Thymus (tissue), 11 donors: ENCODE measurements around the gene TFCP2L1. TPM values are rescaled to one million over a fixed set of nuclear protein-coding genes. Genes with fewer than 3 reads are reported as not detected.

Experiments
- DNase-seq, 9 donors: peaks; one replicate each; pipeline ENCODE4 v3.0.0-alpha.2; 2013; ENCODE audit warnings: low spot score in 9 of 9, low read depth in 6 of 9, missing footprints in 1 of 9
- H3K27ac ChIP-seq, 2 donors: one replicate each; pipeline ENCODE4 v1.5.1; 2013; ENCODE audit warnings: control low read depth in 1 of 2, low read depth in 1 of 2, low read length in 1 of 2, mild to moderate bottlenecking in 1 of 2, moderate library complexity in 1 of 2
- H3K27me3 ChIP-seq, 2 donors: one replicate each; pipeline ENCODE4 v1.5.1; 2013; ENCODE audit warnings: low read length in 1 of 2; ENCODE audit not compliant: control insufficient read depth in 2 of 2, insufficient read depth in 1 of 2
- H3K36me3 ChIP-seq, 2 donors: one replicate each; pipeline ENCODE4 v1.5.1; 2013; ENCODE audit warnings: low read length in 1 of 2, mild to moderate bottlenecking in 1 of 2, moderate library complexity in 1 of 2; ENCODE audit not compliant: control insufficient read depth in 2 of 2, insufficient read depth in 2 of 2
- H3K4me1 ChIP-seq, 2 donors: one replicate each; pipeline ENCODE4 v1.5.1; 2013; ENCODE audit warnings: low read length in 2 of 2; ENCODE audit not compliant: control insufficient read depth in 2 of 2, insufficient read depth in 2 of 2
- H3K4me3 ChIP-seq, 2 donors: one replicate each; pipeline ENCODE4 v1.5.1; 2013; ENCODE audit warnings: low read length in 2 of 2, control low read depth in 1 of 2, mild to moderate bottlenecking in 1 of 2
- H3K9me3 ChIP-seq, 2 donors: one replicate each; pipeline ENCODE4 v1.5.1; 2013; ENCODE audit warnings: low read length in 1 of 2, mild to moderate bottlenecking in 1 of 2; ENCODE audit not compliant: control insufficient read depth in 2 of 2, insufficient read depth in 1 of 2
- WGBS: extraction: QIAGEN DNeasy Blood & Tissue Kit; methylation state at CpG from one replicate; pipeline ENCODE4 v1.1.7; 2013; 5-methylcytosine and 5-hydroxymethylcytosine counted together
- polyA plus RNA-seq: library from polyadenylated mRNA; stranded (reverse); fragments of 200-250 nt; gene quantifications from one replicate; pipeline ENCODE4 v1.2.3, GENCODE V29; 2013
- total RNA-seq: library from RNA; stranded (reverse); fragments of 120-200 nt; gene quantifications from one replicate; pipeline ENCODE4 v1.2.4, GENCODE V29; 2013
- donor health status: healthy.

Gene TFCP2L1
- total and polyA plus RNA-seq, 2 donors = 0.80 to 1.6 TPM

- WGBS = 94% methylated on average over 14 of the region's 14 CpGs
- no peak overlapping the region for H3K4me3 ChIP-seq
- H3K9me3 ChIP-seq = no peaks in the 10 kb centered on the region
- H3K36me3 ChIP-seq = no peaks in the 10 kb centered on the region
- H3K27me3 ChIP-seq = no peaks in the 10 kb centered on the region
- no peaks in the 10 kb centered on the region for H3K4me1 ChIP-seq
- no peak overlapping the region for H3K27ac ChIP-seq
- DNase-seq = no peak
Measured at GRCh38 chr2:121200419-121201315, 84.3 kb downstream of the TFCP2L1 start.

- Histone ChIP-seq H3K36me3 (no peaks in the 10 kb centered on the region), H3K4me3 (no peak overlapping the region), H3K27me3 (no peaks in the 10 kb centered on the region), H3K9me3 (no peaks in the 10 kb centered on the region), H3K27ac (no peak overlapping the region), H3K4me1 (no peaks in the 10 kb centered on the region)
- 96% methylated on average over 8 of the region's 8 CpGs for WGBS
- no peak for DNase-seq
Measured at GRCh38 chr2:121200011-121200347, 85.0 kb downstream of the TFCP2L1 start.

- no peak for DNase-seq
- Histone ChIP-seq H3K4me1 (no peaks in the 10 kb centered on the region), H3K27me3 (no peaks in the 10 kb centered on the region), H3K9me3 (no peaks in the 10 kb centered on the region), H3K27ac (no peak overlapping the region), H3K4me3 (no peak overlapping the region), H3K36me3 (no peaks in the 10 kb centered on the region)
- 97% methylated on average over 10 of the region's 10 CpGs for WGBS
Measured at GRCh38 chr2:121199281-121200010, 85.6 kb downstream of the TFCP2L1 start.

GRCh38 chr2:121197369-121198091, 87.5 kb downstream of the TFCP2L1 start:
- no peak for DNase-seq
- Histone ChIP-seq H3K27me3 (no peaks in the 10 kb centered on the region), H3K36me3 (no peaks in the 10 kb centered on the region), H3K9me3 (no peaks in the 10 kb centered on the region), H3K27ac (peak overlapping the region in 1 of 2 donors; percentile 43), H3K4me1 (no peaks in the 10 kb centered on the region), H3K4me3 (no peak overlapping the region)
- WGBS = 89% methylated on average over 19 of the region's 19 CpGs

GRCh38 chr2:121196849-121197155, 88.2 kb downstream of the TFCP2L1 start:
- H3K4me1 ChIP-seq = no peaks in the 10 kb centered on the region

GRCh38 chr2:121196132-121196848, 88.7 kb downstream of the TFCP2L1 start:
- no peak for DNase-seq
- Histone ChIP-seq H3K4me1 (no peaks in the 10 kb centered on the region), H3K27ac (no peak overlapping the region), H3K36me3 (no peaks in the 10 kb centered on the region), H3K27me3 (no peaks in the 10 kb centered on the region), H3K9me3 (no peaks in the 10 kb centered on the region), H3K4me3 (no peak overlapping the region)
- WGBS = 93% methylated on average over 19 of the region's 19 CpGs

More at GRCh38 chr2:121196849-121197155, 88.2 kb downstream of the TFCP2L1 start:
- H3K4me3 ChIP-seq = no peak overlapping the region
- H3K27me3 ChIP-seq = no peaks in the 10 kb centered on the region
- H3K36me3 ChIP-seq = no peaks in the 10 kb centered on the region
- no peak overlapping the region for H3K27ac ChIP-seq
- no peak for DNase-seq
- WGBS = 98% methylated on average over 8 of the region's 8 CpGs
- no peaks in the 10 kb centered on the region for H3K9me3 ChIP-seq

GRCh38 chr2:121195036-121195435, 90.0 kb downstream of the TFCP2L1 start:
- H3K27me3 ChIP-seq = no peaks in the 10 kb centered on the region
- no peak for DNase-seq
- no peaks in the 10 kb centered on the region for H3K4me1 ChIP-seq
- no peaks in the 10 kb centered on the region for H3K36me3 ChIP-seq
- no peak overlapping the region for H3K27ac ChIP-seq
- no peak overlapping the region for H3K4me3 ChIP-seq
- 83% methylated on average over 5 of the region's 5 CpGs for WGBS
- no peaks in the 10 kb centered on the region for H3K9me3 ChIP-seq

- H3K4me1 ChIP-seq = no peaks in the 10 kb centered on the region
- no peak overlapping the region for H3K27ac ChIP-seq
- no peaks in the 10 kb centered on the region for H3K9me3 ChIP-seq
- no peaks in the 10 kb centered on the region for H3K36me3 ChIP-seq
- no peaks in the 10 kb centered on the region for H3K27me3 ChIP-seq
- H3K4me3 ChIP-seq = no peak overlapping the region
- 85% methylated on average over 5 of the region's 5 CpGs for WGBS
- DNase-seq = no peak
Measured at GRCh38 chr2:121194626-121195025, 90.4 kb downstream of the TFCP2L1 start.
